Vagina (tissue), 2 donors: ENCODE measurements around the gene PTPRD. TPM values are rescaled to one million over a fixed set of nuclear protein-coding genes. Genes with fewer than 3 reads are reported as not detected.

Source experiments
- DNase-seq, 2 donors: peaks; one replicate each; pipeline ENCODE4 v3.0.0-alpha.2; 2017; ENCODE audit errors: extremely low spot score in 2 of 2
- H3K27ac ChIP-seq: fragments of 200-600 bp; sonication (generic); one replicate; pipeline ENCODE4 v1.5.1; 2019
- H3K27me3 ChIP-seq: fragments of 200-600 bp; sonication (generic); one replicate; pipeline ENCODE4 v1.5.1; 2019
- H3K36me3 ChIP-seq, 2 donors: fragments of 200-600 bp; sonication (generic); one replicate each; pipeline ENCODE4 v1.5.1; 2017 to 2019
- H3K4me1 ChIP-seq: fragments of 200-600 bp; sonication (generic); one replicate; pipeline ENCODE4 v1.5.1; 2019
- H3K4me3 ChIP-seq, 2 donors: fragments of 200-600 bp; sonication (generic); 1 replicate in 1 of 2; 2 replicates in 1 of 2; pipeline ENCODE4 v1.5.1; 2016 to 2019
- H3K9me3 ChIP-seq: fragments of 200-600 bp; sonication (generic); one replicate; pipeline ENCODE4 v1.5.1; 2019
- CTCF ChIP-seq, 3 experiments: fragments of 450-650 bp in 2 of 3; fragments of 200-600 bp in 1 of 3; sonication (generic) in 1 of 3; IDR thresholded peaks; one replicate each; pipeline ENCODE4 v1.5.1; 2017 to 2019; ENCODE audit warnings: antibody characterized with exemption in 3 of 3, mild to moderate bottlenecking in 2 of 3, moderate library complexity in 2 of 3
- POLR2A ChIP-seq, 2 donors: fragments of 450-650 bp; IDR thresholded peaks; one replicate each; pipeline ENCODE4 v1.6.1; 2017; ENCODE audit warnings: antibody characterized with exemption in 2 of 2, mild to moderate bottlenecking in 2 of 2, moderate library complexity in 2 of 2
- POLR2AphosphoS5 ChIP-seq, 2 donors: sonication (generic); formaldehyde crosslinking; IDR thresholded peaks; one replicate each; pipeline ENCODE4 v1.9.0; 2017; ENCODE audit warnings: antibody characterized with exemption in 2 of 2, mild to moderate bottlenecking in 2 of 2, low read depth in 1 of 2; ENCODE audit not compliant: insufficient read depth in 1 of 2
- intact Hi-C: fragments of 100-400 bp; cut with DNase I; formaldehyde crosslinking; loops from one replicate; pipeline ENCODE4 v1.15.1; 2023
- total RNA-seq: library from RNA; depleted of rRNA; stranded (reverse); fragments of >200 nt; gene quantifications from one replicate; pipeline ENCODE4 v1.2.3, GENCODE V29; 2016

Gene PTPRD
- total RNA-seq, 1 donor from 2014 or later: 10.3 TPM

- Histone ChIP-seq H3K27me3 (no peaks in the 10 kb centered on the region), H3K4me3 (peak overlapping the region; percentile 59 to 66), H3K9me3 (no peaks in the 10 kb centered on the region), H3K36me3 (no peaks in the 10 kb centered on the region), H3K4me1 (peaks cover 12% of the 10 kb centered on the region), H3K27ac (peak overlapping the region; percentile 50)
- no peak for TF ChIP-seq CTCF (IDR thresholded peaks at IDR 0.05)
- TF ChIP-seq POLR2AphosphoS5 (IDR thresholded peaks at IDR 0.05; ENCODE audit: insufficient read depth in 1 of 2, low read depth in 1 of 2): no peak
- TF ChIP-seq POLR2A (IDR thresholded peaks at IDR 0.05): no peak
- intact Hi-C loops: no loop called here
- DNase-seq: no peak
These were observed 1756.3 kb downstream of the PTPRD start for GRCh38 chr9:8856396-8857067.

DNA sequence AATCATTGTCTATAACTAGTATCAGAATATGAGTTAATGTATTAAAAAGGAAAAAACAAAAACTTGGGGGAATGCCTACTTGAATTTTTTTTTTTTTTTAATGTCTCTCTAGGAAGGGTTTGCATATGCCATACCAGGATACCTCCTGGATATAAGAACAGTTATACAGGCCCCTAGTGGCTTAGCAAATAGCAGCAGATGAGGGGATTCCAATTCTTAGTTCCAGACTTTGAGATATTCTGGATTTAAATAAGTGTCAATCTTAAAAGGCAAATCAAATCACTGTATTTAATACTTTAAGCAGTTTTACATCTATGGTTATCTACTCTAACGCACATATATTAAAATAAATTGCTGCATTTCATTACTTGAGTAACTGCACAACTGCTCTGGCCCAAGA lies 1757.8 kb downstream of the PTPRD start:
- Histone ChIP-seq H3K4me3 (no peak overlapping the region), H3K9me3 (no peaks in the 10 kb centered on the region), H3K4me1 (peaks cover 12% of the 10 kb centered on the region), H3K36me3 (no peaks in the 10 kb centered on the region), H3K27ac (no peak overlapping the region), H3K27me3 (no peaks in the 10 kb centered on the region)
- DNase-seq: no peak
- intact Hi-C loops: no loop called here
- TF ChIP-seq POLR2A (IDR thresholded peaks at IDR 0.05): no peak
- no peak for TF ChIP-seq CTCF (IDR thresholded peaks at IDR 0.05)
- no peak for TF ChIP-seq POLR2AphosphoS5 (IDR thresholded peaks at IDR 0.05; ENCODE audit: insufficient read depth in 1 of 2, low read depth in 1 of 2)

- Histone ChIP-seq H3K27me3 (no peaks in the 10 kb centered on the region), H3K4me3 (no peak overlapping the region), H3K27ac (no peak overlapping the region), H3K4me1 (peaks cover 12% of the 10 kb centered on the region), H3K36me3 (no peaks in the 10 kb centered on the region), H3K9me3 (no peaks in the 10 kb centered on the region)
- DNase-seq: no peak
- intact Hi-C loops: no loop called here
- no peak for TF ChIP-seq CTCF (IDR thresholded peaks at IDR 0.05)
- no peak for TF ChIP-seq POLR2AphosphoS5 (IDR thresholded peaks at IDR 0.05; ENCODE audit: insufficient read depth in 1 of 2, low read depth in 1 of 2)
- no peak for TF ChIP-seq POLR2A (IDR thresholded peaks at IDR 0.05)
These were observed 1760.4 kb downstream of the PTPRD start for GRCh38 chr9:8852301-8852864.

DNA sequence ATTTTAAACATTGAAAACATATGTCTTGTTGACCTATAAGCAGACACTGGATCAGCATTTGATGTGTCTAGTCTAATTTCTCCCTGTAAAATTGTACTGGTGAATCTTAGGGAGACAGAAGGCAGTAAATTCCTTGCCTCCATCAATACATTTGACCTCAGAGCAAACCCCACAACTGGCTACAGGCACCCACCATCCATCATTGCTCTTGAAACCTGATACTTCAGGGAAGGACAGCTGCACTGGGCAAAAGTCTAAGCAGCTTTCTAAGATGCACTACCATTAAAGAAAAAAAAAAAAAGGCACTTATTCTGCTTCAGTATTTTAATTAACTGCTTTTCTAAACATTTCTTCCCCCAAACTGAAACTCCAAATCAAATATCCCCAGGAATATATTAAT lies 1761.9 kb downstream of the PTPRD start:
- H3K4me3 ChIP-seq: no peak overlapping the region
- no peak for TF ChIP-seq POLR2AphosphoS5 (IDR thresholded peaks at IDR 0.05; ENCODE audit: insufficient read depth in 1 of 2, low read depth in 1 of 2)
- no peak for TF ChIP-seq CTCF (IDR thresholded peaks at IDR 0.05)
- TF ChIP-seq POLR2A (IDR thresholded peaks at IDR 0.05): no peak
- H3K27ac ChIP-seq: no peak overlapping the region
- no peak for DNase-seq
- intact Hi-C loops: no loop called here
- no peaks in the 10 kb centered on the region for H3K4me1 ChIP-seq
- no peaks in the 10 kb centered on the region for H3K27me3 ChIP-seq
- H3K36me3 ChIP-seq: no peaks in the 10 kb centered on the region
- H3K9me3 ChIP-seq: no peaks in the 10 kb centered on the region

- no peak for DNase-seq
- Histone ChIP-seq H3K4me1 (no peaks in the 10 kb centered on the region), H3K27ac (no peak overlapping the region), H3K4me3 (no peak overlapping the region), H3K27me3 (no peaks in the 10 kb centered on the region), H3K9me3 (no peaks in the 10 kb centered on the region), H3K36me3 (no peaks in the 10 kb centered on the region)
- intact Hi-C loops: no loop called here
- no peak for TF ChIP-seq POLR2A (IDR thresholded peaks at IDR 0.05)
- TF ChIP-seq POLR2AphosphoS5 (IDR thresholded peaks at IDR 0.05; ENCODE audit: insufficient read depth in 1 of 2, low read depth in 1 of 2): no peak
- TF ChIP-seq CTCF (IDR thresholded peaks at IDR 0.05): no peak
These were observed 1767.0 kb downstream of the PTPRD start for GRCh38 chr9:8845808-8846207.
